ENCODE results near the gene HNRNPA2B1.

DNA sequence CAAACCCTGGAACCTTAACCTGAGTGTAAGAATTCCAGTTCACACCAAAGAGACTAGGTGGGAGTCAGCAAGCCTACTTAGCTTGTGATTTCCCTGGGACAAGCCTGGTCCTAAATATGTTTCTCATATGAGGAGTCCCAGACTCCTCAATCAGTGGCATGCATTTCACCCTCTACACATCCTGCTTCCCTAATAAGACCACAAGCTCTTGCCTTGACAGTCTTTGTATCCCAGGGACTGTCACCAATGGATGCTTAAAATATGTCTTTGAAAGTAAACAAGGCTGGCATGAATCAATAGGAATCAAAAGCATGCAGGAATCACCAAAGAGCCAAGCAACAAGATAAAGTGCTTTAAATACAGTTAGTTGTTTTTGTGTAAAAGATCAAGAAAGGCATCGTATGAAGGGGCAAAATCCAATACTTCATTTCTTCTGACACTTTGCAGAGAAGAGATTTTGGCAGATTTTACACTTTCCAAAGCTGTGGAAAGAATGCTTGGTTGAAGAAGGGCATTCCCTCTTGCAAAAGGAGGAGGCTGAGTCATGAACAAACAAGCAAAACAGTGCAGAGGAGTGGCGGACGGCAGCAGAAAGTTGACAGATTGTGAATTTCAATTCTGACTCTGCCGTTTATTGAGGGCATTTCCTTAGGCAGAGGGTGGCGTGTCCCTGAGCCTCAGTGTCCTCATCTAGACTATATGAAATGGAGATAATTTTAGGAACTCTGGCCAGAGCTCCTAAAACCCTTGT is 57.1 kb downstream of the HNRNPA2B1 start:
- TF ChIP-seq, protein P1, sequence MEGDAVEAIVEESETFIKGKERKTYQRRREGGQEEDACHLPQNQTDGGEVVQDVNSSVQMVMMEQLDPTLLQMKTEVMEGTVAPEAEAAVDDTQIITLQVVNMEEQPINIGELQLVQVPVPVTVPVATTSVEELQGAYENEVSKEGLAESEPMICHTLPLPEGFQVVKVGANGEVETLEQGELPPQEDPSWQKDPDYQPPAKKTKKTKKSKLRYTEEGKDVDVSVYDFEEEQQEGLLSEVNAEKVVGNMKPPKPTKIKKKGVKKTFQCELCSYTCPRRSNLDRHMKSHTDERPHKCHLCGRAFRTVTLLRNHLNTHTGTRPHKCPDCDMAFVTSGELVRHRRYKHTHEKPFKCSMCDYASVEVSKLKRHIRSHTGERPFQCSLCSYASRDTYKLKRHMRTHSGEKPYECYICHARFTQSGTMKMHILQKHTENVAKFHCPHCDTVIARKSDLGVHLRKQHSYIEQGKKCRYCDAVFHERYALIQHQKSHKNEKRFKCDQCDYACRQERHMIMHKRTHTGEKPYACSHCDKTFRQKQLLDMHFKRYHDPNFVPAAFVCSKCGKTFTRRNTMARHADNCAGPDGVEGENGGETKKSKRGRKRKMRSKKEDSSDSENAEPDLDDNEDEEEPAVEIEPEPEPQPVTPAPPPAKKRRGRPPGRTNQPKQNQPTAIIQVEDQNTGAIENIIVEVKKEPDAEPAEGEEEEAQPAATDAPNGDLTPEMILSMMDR (IDR thresholded peaks at IDR 0.05) = no peak
- no peak for TF ChIP-seq EZH2 (IDR thresholded peaks at IDR 0.05; ENCODE audit: borderline replicate concordance, insufficient read depth, low read depth, low read length, poor library complexity, severe bottlenecking)

Data from B cell (primary cell).